Vagina (tissue), 2 donors: ENCODE data around the gene RNF44.

ENCODE experiments used
- CTCF ChIP-seq, 3 experiments: fragments of 450-650 bp in 2 of 3; fragments of 200-600 bp in 1 of 3; sonication (generic) in 1 of 3; IDR thresholded peaks; one replicate each; pipeline ENCODE4 v1.5.1; 2017 to 2019; ENCODE audit warnings: antibody characterized with exemption in 3 of 3, mild to moderate bottlenecking in 2 of 3, moderate library complexity in 2 of 3
- POLR2A ChIP-seq, 2 donors: fragments of 450-650 bp; IDR thresholded peaks; one replicate each; pipeline ENCODE4 v1.6.1; 2017; ENCODE audit warnings: antibody characterized with exemption in 2 of 2, mild to moderate bottlenecking in 2 of 2, moderate library complexity in 2 of 2

- TF ChIP-seq CTCF (IDR thresholded peaks at IDR 0.05) (no peak), POLR2A (IDR thresholded peaks at IDR 0.05) (no peak)
Measured at GRCh38 chr5:176492431-176492830, 44.8 kb downstream of the RNF44 start.
